MCF 10A (cell line): ENCODE data around the gene CFAP77. TPM values are rescaled to one million over a fixed set of nuclear protein-coding genes. Genes with fewer than 3 reads are reported as not detected.

ENCODE experiments used
- BruUV-seq: library from RNA; stranded (reverse); fragments of 400-500 nt; replicated peaks from 2 replicates; lab custom pipeline; 2021; lab: Mats Ljungman, UMichigan
- CTCF ChIA-PET: fragments of 300-600 bp; sonication (Branson Sonifier 250); formaldehyde crosslinking; extraction: SDS; loops from one replicate; lab custom pipeline; 2021; ENCODE audit warnings: antibody characterized with exemption, inconsistent platforms; lab: Yijun Ruan, JAX
- POLR2A ChIA-PET: fragments of 300-600, 350-650 bp; sonication (Branson Sonifier 250); formaldehyde crosslinking; extraction: SDS; loops from one replicate; lab custom pipeline; 2020; ENCODE audit warnings: antibody characterized with exemption, inconsistent platforms; lab: Yijun Ruan, JAX
- DNase-seq: peaks from one replicate; pipeline ENCODE4 v3.0.0-alpha.2; 2018; ENCODE audit not compliant: unreplicated experiment
- H3K27ac Mint-ChIP-seq: one replicate; pipeline ENCODE4 v1.8.0; 2022; ENCODE audit warnings: mild to moderate bottlenecking, low read depth, mixed read lengths; ENCODE audit not compliant: unreplicated experiment
- H3K27me3 Mint-ChIP-seq: one replicate; pipeline ENCODE4 v1.8.0; 2022; ENCODE audit warnings: mixed read lengths; ENCODE audit not compliant: insufficient read depth, unreplicated experiment
- H3K36me3 Mint-ChIP-seq: one replicate; pipeline ENCODE4 v1.8.0; 2022; ENCODE audit warnings: mild to moderate bottlenecking, moderate library complexity, mixed read lengths; ENCODE audit not compliant: insufficient read depth, unreplicated experiment
- H3K4me1 Mint-ChIP-seq: one replicate; pipeline ENCODE4 v1.8.0; 2022; ENCODE audit warnings: mixed read lengths; ENCODE audit not compliant: insufficient read depth, unreplicated experiment
- H3K4me3 Mint-ChIP-seq: one replicate; pipeline ENCODE4 v1.8.0; 2022; ENCODE audit warnings: mild to moderate bottlenecking, moderate library complexity, mixed read lengths; ENCODE audit not compliant: unreplicated experiment
- H3K9me3 Mint-ChIP-seq: one replicate; pipeline ENCODE4 v1.8.0; 2022; ENCODE audit warnings: mixed read lengths; ENCODE audit not compliant: unreplicated experiment
- intact Hi-C: fragments of 100-400 bp; cut with micrococcal nuclease; formaldehyde crosslinking; loops from 2 replicates; pipeline ENCODE4 v1.14.1; 2022
- total RNA-seq: library from RNA; stranded (reverse); gene quantifications from 2 replicates; pipeline ENCODE4 v1.2.3, GENCODE V29; 2022
- TF ChIP-seq, protein P1 (sequence below): fragments of 200-600 bp; IDR thresholded peaks from one replicate; pipeline ENCODE4 v1.8.0; 2022; ENCODE audit warnings: antibody characterized with exemption, mild to moderate bottlenecking; ENCODE audit not compliant: unreplicated experiment

CFAP77 gene
- total RNA-seq, 1 experiment from 2014 or later: not detected

DNA sequence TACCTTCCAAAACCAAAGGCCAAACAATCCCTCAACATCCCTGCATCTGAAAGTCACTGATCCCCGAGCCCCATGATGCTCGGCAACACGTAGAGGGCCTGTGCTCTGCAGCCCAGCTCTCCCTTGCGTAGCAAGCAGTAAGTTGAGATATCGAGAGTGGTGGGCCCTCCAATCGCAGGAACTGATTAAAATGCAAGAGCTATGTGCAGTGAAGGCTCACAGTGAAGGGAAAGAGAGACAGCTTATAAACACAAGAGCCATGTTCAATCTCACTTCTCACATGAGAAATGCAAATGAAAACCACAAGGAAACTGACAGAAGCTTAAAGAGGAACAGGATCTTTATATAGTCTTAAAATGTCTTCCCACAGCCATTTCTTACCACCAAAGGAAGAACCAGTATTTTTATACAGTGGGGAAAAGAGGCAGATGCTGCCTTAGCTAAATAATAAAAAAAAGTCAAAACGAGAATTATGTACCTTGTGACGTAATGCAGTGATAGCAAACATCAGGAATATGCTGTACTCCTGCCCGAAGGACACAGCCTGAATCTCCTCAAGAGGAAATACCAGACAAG, 28.0 kb upstream of the CFAP77 start:
- Mint-ChIP-seq H3K36me3 (peaks cover 57% of the 10 kb centered on the region), H3K4me1 (no peaks in the 10 kb centered on the region), H3K27me3 (no peaks in the 10 kb centered on the region), H3K9me3 (no peaks in the 10 kb centered on the region), H3K27ac (no peak overlapping the region), H3K4me3 (no peak overlapping the region)
- ChIA-PET POLR2A (no interaction called here), CTCF (no interaction called here)
- no TSS peak for BruUV-seq
- no peak for DNase-seq
- intact Hi-C loops: no loop called here
- TF ChIP-seq, protein P1, sequence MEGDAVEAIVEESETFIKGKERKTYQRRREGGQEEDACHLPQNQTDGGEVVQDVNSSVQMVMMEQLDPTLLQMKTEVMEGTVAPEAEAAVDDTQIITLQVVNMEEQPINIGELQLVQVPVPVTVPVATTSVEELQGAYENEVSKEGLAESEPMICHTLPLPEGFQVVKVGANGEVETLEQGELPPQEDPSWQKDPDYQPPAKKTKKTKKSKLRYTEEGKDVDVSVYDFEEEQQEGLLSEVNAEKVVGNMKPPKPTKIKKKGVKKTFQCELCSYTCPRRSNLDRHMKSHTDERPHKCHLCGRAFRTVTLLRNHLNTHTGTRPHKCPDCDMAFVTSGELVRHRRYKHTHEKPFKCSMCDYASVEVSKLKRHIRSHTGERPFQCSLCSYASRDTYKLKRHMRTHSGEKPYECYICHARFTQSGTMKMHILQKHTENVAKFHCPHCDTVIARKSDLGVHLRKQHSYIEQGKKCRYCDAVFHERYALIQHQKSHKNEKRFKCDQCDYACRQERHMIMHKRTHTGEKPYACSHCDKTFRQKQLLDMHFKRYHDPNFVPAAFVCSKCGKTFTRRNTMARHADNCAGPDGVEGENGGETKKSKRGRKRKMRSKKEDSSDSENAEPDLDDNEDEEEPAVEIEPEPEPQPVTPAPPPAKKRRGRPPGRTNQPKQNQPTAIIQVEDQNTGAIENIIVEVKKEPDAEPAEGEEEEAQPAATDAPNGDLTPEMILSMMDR: no peak

DNA sequence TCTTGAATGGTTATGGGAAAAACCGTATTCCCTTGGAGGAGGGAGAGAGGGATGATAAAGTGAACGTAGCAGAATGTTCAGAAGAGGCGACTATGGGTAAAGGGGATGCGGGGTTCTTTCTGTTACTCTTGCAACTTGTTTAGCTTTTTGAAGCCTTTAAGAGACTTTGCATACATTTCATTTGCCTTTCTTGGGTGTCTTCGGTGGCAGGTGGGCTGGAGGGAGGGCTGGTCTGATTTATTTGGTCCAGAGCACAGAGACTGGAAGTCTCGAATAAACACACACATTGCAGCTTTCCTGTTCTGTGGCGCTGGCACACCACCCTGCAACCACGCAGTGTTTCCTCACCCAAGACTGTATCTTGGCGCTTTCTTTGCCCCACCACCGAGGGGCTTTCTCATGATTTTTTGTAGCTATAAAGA, 26.5 kb upstream of the CFAP77 start:
- no peaks in the 10 kb centered on the region for H3K9me3 Mint-ChIP-seq
- H3K4me1 Mint-ChIP-seq: no peaks in the 10 kb centered on the region
- CTCF ChIA-PET: no interaction called here
- TF ChIP-seq, protein P1: no peak
- peaks cover 70% of the 10 kb centered on the region for H3K36me3 Mint-ChIP-seq
- DNase-seq: no peak
- intact Hi-C loops: no loop called here
- POLR2A ChIA-PET: interaction anchor here (1.1 kb wide), 1 partner anchor 29 kb away, joined by 3 read pairs; the partner anchor contains the start of gene SETX
- H3K27ac Mint-ChIP-seq: no peak overlapping the region
- H3K4me3 Mint-ChIP-seq: no peak overlapping the region
- no peaks in the 10 kb centered on the region for H3K27me3 Mint-ChIP-seq
- BruUV-seq: no TSS peak

DNA sequence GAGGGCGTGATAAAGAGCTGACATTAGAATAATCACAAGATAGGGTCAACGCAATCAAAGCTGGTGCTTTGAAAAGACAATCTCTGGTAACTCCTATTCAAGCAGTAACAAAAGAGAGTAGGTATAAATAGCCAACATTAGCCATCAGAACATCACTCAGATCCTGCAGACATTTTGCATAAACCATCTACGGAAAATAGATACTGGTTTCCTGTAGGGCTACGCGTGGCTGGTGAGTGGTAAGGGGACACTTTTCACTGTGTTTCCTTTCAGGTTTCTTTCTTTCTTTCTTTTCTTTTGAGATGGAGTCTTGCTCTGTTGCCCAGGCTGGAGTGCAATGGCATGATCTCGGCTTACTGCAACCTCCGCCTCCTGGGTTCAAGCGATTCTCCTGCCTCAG, 25.6 kb upstream of the CFAP77 start:
- Mint-ChIP-seq H3K4me1 (no peaks in the 10 kb centered on the region), H3K27me3 (no peaks in the 10 kb centered on the region), H3K4me3 (no peak overlapping the region), H3K36me3 (peaks cover 79% of the 10 kb centered on the region), H3K9me3 (no peaks in the 10 kb centered on the region), H3K27ac (no peak overlapping the region)
- no peak for DNase-seq
- POLR2A ChIA-PET: interaction anchor here (0.6 kb wide), 1 partner anchor 28 kb away, joined by 3 read pairs; no protein-coding TSS in a partner anchor
- TF ChIP-seq, protein P1: no peak
- intact Hi-C loops: no loop called here
- BruUV-seq: no TSS peak
- CTCF ChIA-PET: no interaction called here

DNA sequence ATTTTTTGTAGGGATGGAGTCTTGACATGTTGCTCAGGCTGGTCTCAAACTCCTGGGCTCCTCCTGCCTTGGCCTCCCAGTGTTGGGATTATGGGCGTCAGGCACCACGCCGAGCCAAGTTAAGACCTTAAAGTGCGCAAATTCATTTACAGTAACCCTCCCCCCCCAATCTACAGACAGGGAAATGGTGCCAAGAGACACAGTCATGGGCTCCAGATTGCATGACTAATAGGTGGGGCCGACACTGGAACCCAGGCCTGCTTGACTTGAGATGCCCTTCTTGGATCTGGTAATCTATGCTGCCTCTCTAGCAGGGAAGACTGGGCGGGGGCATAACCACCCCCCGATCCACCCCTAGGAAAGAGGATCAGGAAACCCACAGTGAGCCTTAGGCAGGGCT, 22.9 kb upstream of the CFAP77 start:
- DNase-seq: no peak
- no peaks in the 10 kb centered on the region for H3K9me3 Mint-ChIP-seq
- H3K4me3 Mint-ChIP-seq: no peak overlapping the region
- no peaks in the 10 kb centered on the region for H3K27me3 Mint-ChIP-seq
- BruUV-seq: no TSS peak
- no peaks in the 10 kb centered on the region for H3K4me1 Mint-ChIP-seq
- H3K27ac Mint-ChIP-seq: peak overlapping the region; percentile 5
- intact Hi-C loops: no loop called here
- ChIA-PET POLR2A (no interaction called here), CTCF (no interaction called here)
- H3K36me3 Mint-ChIP-seq: peaks cover 84% of the 10 kb centered on the region
- TF ChIP-seq, protein P1: no peak
